ENCODE measurements around the gene ENPP4.
"Not testable (repeated sequence)": the region's sequence is repeated elsewhere in the genome, so short reads cannot be mapped to it uniquely, and the experiment has no call there.

Gene ENPP4

GRCh38 chr6:46118157-46118556 lies 11.6 kb upstream of the ENPP4 start:
- no peak overlapping the region for H3K4me2 ChIP-seq (ENCODE audit: low read length)
- H3K9me3 ChIP-seq (ENCODE audit: insufficient read depth, low read length), result no peaks in the 10 kb centered on the region
- H4K20me1 ChIP-seq (ENCODE audit: insufficient read depth, low read length), result no peaks in the 10 kb centered on the region
- H2AFZ ChIP-seq (ENCODE audit: low read depth, low read length), result no peak overlapping the region
- peaks cover 10% of the 10 kb centered on the region for H3K4me1 ChIP-seq (ENCODE audit: low read length)
- no peak overlapping the region for H3K27ac ChIP-seq (ENCODE audit: low read length)
- no peak overlapping the region for H3K9ac ChIP-seq (ENCODE audit: low read length)
- no peaks in the 10 kb centered on the region for H3K27me3 ChIP-seq (ENCODE audit: low read depth, low read length)
- no peaks in the 10 kb centered on the region for H3K36me3 ChIP-seq (replicated peaks; ENCODE audit: low read depth, low read length)
- no peaks in the 10 kb centered on the region for H3K79me2 ChIP-seq (ENCODE audit: low read length)
- TF ChIP-seq CTCF (IDR thresholded peaks at IDR 0.05; ENCODE audit: low read depth, low read length) (no peak), EZH2phosphoT487 (IDR thresholded peaks at IDR 0.05; ENCODE audit: low read depth) (no peak)
- H3K4me3 ChIP-seq (ENCODE audit: low read length), result no peak overlapping the region

DNA sequence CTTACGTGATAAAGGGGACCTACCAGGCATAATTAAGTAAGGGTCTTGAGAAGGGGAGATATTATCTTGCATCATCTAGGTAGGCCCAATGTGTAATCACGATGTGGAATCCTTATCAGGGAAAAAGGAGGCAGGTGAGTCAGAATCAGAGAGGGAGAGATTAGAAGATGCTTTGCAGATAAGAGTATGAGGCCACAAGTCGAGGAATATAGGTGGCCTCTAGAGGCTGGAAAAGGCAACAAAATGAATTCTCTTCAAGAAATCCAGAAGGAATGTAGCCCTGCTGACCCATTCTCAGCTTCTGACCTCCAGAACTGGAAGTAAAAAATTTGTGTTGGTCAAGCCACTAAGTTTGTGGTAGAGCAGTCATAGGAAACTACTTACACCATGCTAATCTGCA lies 11.0 kb upstream of the ENPP4 start:
- Histone ChIP-seq H3K9me3 (ENCODE audit: insufficient read depth, low read length) (no peaks in the 10 kb centered on the region), H3K4me1 (ENCODE audit: low read length) (peaks cover 10% of the 10 kb centered on the region), H3K36me3 (replicated peaks; ENCODE audit: low read depth, low read length) (no peaks in the 10 kb centered on the region), H3K27me3 (ENCODE audit: low read depth, low read length) (no peaks in the 10 kb centered on the region), H4K20me1 (ENCODE audit: insufficient read depth, low read length) (no peaks in the 10 kb centered on the region), H3K4me3 (ENCODE audit: low read length) (no peak overlapping the region), H3K27ac (ENCODE audit: low read length) (no peak overlapping the region), H2AFZ (ENCODE audit: low read depth, low read length) (no peak overlapping the region), H3K79me2 (ENCODE audit: low read length) (no peaks in the 10 kb centered on the region), H3K4me2 (ENCODE audit: low read length) (no peak overlapping the region), H3K9ac (ENCODE audit: low read length) (no peak overlapping the region)
- TF ChIP-seq CTCF (IDR thresholded peaks at IDR 0.05; ENCODE audit: low read depth, low read length), result no peak
- no peak for TF ChIP-seq EZH2phosphoT487 (IDR thresholded peaks at IDR 0.05; ENCODE audit: low read depth)

DNA sequence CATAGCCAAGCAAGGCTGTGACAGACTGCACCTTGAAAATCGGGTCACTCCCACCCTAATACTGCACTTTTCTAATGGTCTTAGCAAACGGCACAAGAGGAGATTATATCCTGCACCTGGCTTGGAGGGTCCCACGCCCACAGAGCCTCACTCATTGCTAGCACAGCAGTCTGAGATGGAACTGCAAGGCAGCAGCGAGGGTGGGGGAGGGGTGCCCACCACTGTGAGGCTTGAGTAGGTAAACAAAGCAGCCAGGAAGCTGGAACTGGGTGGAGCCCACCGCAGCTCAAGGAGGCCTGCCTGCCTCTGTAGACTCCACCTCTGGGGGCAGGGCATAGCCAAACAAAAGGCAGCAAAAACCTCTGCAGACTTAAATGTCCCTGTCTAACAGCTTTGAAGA lies 10.1 kb upstream of the ENPP4 start:
- not testable (repeated sequence) for H3K4me3 ChIP-seq (ENCODE audit: low read length); H3K27ac ChIP-seq (ENCODE audit: low read length); H3K36me3 ChIP-seq (replicated peaks; ENCODE audit: low read depth, low read length); H3K4me2 ChIP-seq (ENCODE audit: low read length); H3K9me3 ChIP-seq (ENCODE audit: insufficient read depth, low read length); H3K27me3 ChIP-seq (ENCODE audit: low read depth, low read length); H3K79me2 ChIP-seq (ENCODE audit: low read length); H3K9ac ChIP-seq (ENCODE audit: low read length); H4K20me1 ChIP-seq (ENCODE audit: insufficient read depth, low read length); H2AFZ ChIP-seq (ENCODE audit: low read depth, low read length)
- peaks cover 10% of the 10 kb centered on the region for H3K4me1 ChIP-seq (ENCODE audit: low read length)

- no peak overlapping the region for H3K27ac ChIP-seq (ENCODE audit: low read length)
- peaks cover 14% of the 10 kb centered on the region for H3K79me2 ChIP-seq (ENCODE audit: low read length)
- peaks cover 22% of the 10 kb centered on the region for H3K4me1 ChIP-seq (ENCODE audit: low read length)
- H3K36me3 ChIP-seq (replicated peaks; ENCODE audit: low read depth, low read length), result no peaks in the 10 kb centered on the region
- no peaks in the 10 kb centered on the region for H3K9me3 ChIP-seq (ENCODE audit: insufficient read depth, low read length)
- peak overlapping the region; percentile 91 for H3K4me3 ChIP-seq (ENCODE audit: low read length)
- H2AFZ ChIP-seq (ENCODE audit: low read depth, low read length), result peak overlapping the region; percentile 49
- TF ChIP-seq CTCF (IDR thresholded peaks at IDR 0.05; ENCODE audit: low read depth, low read length) (no peak), EZH2phosphoT487 (IDR thresholded peaks at IDR 0.05; ENCODE audit: low read depth) (no peak)
- H4K20me1 ChIP-seq (ENCODE audit: insufficient read depth, low read length), result no peaks in the 10 kb centered on the region
- no peaks in the 10 kb centered on the region for H3K27me3 ChIP-seq (ENCODE audit: low read depth, low read length)
- H3K9ac ChIP-seq (ENCODE audit: low read length), result peak overlapping the region; percentile 71
- peak overlapping the region; percentile 83 for H3K4me2 ChIP-seq (ENCODE audit: low read length)
Measured at GRCh38 chr6:46128476-46128875, 1.3 kb upstream of the ENPP4 start.

DNA sequence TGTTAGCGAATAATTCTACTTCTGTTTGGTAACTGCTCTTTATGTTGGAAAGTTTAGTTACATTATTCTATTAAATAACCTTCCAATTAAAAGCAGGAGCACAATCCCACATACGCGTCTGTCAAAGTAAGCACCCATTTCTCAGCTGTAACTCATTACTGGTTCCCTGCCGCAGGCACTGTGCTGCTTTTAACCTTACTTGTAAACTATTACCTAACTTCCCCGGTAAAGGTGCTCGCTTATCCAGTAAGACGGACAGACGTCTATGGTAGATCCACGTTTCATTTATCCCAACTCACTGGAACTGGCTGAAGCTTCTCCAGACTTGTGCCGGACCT lies 529 bp upstream of the ENPP4 start:
- Histone ChIP-seq H3K4me3 (ENCODE audit: low read length) (peak overlapping the region; percentile 91), H4K20me1 (ENCODE audit: insufficient read depth, low read length) (peaks cover 2% of the 10 kb centered on the region; the same call in 1 of the 2 replicates), H3K4me2 (ENCODE audit: low read length) (peak overlapping the region; percentile 83), H3K27me3 (ENCODE audit: low read depth, low read length) (no peaks in the 10 kb centered on the region), H3K9me3 (ENCODE audit: insufficient read depth, low read length) (no peaks in the 10 kb centered on the region), H3K4me1 (ENCODE audit: low read length) (peaks cover 25% of the 10 kb centered on the region), H2AFZ (ENCODE audit: low read depth, low read length) (peak overlapping the region; percentile 97), H3K36me3 (replicated peaks; ENCODE audit: low read depth, low read length) (no peaks in the 10 kb centered on the region), H3K79me2 (ENCODE audit: low read length) (peaks cover 22% of the 10 kb centered on the region), H3K9ac (ENCODE audit: low read length) (peak overlapping the region; percentile 71), H3K27ac (ENCODE audit: low read length) (no peak overlapping the region)
- TF ChIP-seq CTCF (IDR thresholded peaks at IDR 0.05; ENCODE audit: low read depth, low read length) (no peak), EZH2phosphoT487 (IDR thresholded peaks at IDR 0.05; ENCODE audit: low read depth) (no peak)

All from OCI-LY3 (cell line).